NCI-H2196 (cell line): ENCODE data around the gene KAZN.
"Not testable (repeated sequence)": the region's sequence is repeated elsewhere in the genome, so short reads cannot be mapped to it uniquely, and the experiment has no call there.

Experiments used
- DNase-seq: peaks from one replicate; lab custom pipeline; 2025; ENCODE audit not compliant: unreplicated experiment; lab: John Stamatoyannopoulos, UW

The KAZN gene

DNA sequence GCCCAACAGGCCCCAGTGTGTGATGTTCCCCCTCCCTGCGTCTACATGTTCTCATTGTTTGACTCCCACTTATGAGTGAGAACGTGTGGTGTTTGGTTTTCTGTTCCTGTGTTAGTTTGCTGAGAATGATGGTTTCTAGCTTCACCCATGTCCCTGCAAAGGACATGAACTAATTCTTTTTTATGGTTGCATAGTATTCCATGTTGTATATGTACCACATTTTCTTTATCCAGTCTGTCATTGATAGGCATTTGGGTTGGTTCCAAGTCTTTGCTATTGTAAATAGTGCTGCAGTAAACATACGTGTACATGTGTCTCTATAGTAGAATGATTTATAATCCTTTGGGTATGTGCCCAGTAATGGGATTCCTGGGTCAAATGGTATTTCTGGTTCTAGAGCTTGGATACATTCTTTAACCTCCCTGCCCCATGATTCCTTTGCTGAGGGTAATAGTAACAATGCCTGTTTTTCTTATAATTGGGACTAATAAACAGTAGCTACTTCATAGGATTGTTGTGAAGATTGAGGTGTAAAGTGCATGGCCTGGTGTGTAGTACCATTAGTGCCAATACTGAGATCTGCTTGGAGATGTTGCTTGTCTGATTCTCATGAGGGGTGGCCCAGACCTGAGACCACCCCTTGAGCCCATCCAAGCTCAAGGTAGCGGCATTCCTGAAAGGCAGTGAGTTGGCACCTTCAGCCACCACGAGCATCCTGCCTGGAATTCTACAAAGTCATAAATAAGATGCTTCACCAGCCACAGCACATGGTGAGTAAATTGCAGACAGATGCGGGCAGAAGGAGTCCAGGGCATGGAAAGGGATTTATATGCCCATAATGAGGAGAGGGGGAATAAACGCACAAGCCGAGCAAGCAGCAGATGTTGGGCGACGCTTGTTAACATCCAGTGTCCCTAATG, 365.6 kb downstream of the KAZN start:
- not testable (repeated sequence) for DNase-seq

DNA sequence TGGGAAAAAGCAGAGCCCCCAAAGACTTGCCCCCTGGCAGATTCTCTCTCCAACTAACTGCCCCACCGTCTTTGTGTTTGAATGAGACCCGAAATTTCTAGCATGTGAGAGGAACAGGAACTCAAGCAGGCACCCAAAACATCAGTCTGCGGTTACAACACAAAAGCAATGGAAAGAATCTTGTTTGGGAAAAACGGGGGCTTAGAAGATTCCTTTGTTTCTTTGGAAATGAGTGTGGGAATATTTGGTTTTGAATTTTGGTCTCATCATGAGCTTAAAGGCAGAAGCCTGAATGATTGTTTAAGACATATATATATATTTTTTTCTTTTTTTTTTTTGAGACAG, 366.2 kb downstream of the KAZN start:
- no peak for DNase-seq

DNA sequence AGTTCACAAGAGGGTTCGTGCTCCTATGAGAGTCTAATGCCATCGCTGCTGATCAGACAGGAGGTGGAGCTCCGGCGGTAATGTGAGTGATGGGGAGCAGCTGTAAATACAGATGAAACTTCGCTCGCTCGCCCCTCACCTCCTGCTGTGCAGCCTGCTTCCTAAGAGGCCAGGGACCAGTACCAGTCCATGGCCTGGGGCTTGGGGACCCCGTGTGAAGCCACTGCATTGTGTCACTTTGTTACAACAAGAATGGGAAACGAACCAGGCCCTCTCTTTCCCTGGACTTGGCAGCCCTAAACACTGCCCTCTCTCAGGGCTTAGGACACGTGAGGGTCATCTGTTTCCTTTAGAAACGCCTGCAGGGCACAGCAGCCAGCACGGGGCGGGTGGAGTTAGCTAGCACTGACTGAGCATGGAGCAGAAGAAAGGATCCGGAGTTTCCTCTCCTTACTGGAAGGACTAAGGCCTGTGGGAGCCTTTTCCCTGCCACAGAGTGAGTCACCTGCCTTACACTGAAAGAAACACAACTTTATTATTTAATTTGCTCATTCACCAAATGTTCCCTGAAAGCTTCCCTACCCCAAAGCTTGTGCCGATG, 369.9 kb downstream of the KAZN start:
- no peak for DNase-seq

DNA sequence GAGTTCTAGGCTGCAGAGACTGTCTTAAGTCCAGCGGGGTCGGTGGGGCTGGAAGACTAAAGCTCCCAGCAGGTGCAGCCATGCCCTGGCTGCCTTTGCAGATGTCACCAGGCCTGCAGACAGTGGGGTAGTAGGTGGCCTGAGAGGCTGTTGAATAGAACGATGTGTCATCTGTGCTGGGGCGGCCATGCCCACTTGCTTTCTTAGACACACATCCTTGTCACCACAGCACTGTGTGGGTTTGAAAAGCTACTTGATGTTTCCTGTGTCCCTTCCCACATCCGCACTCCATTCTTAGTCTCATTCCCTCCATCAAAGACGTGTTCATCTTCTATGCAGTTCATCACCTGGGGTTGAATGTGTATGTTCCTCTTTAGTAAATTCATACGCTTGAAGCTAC, 370.5 kb downstream of the KAZN start:
- no peak for DNase-seq

DNA sequence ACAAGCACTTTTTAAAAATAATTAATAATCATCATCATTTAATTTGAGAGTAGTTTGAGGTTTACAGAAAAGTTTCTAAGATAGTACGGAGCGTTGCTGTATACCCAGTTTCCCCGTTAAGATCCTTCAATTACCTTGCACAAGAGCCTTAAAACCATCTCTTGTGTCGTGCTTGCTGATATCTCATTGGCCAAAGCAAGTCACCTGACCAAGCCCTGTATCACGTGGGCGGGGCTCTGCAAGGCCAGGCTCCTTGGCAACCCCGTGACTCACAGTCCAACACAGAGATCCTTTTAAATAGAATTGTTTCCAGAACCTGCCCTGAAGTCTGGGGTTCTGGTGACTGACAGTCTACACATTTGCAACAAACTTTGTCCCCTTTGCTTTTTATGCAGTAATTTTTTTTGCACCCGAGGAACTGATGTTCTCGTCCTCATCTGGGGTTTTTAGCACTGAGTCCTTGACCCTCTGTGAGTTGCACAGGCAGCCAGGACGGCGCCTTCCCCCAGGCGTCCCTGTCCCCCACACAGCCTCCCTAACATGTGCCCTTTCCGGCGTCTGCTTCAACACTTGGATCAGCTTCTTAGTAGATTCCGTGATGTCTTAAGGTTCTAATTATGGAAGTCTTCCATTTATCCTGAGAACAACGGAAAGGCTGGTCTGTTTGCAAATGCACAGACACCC, 371.8 kb downstream of the KAZN start:
- DNase-seq: peak; percentile 51

DNA sequence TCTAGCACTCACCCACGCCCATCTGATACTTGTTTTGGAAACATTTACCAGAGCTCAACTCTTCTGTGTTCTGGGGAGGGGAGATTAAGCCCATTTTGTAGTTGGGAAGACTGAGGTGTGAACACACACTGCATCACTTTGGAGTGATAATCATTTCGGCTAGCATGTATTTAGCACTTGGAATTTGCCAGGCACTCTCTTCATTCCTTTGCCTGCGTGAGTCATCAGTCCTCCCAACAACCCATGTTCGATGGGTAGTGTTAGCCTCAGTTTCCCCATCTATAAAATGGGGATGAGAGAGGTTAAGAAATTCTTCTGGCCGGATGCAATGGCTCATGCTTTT, 372.3 kb downstream of the KAZN start:
- DNase-seq: no peak

DNA sequence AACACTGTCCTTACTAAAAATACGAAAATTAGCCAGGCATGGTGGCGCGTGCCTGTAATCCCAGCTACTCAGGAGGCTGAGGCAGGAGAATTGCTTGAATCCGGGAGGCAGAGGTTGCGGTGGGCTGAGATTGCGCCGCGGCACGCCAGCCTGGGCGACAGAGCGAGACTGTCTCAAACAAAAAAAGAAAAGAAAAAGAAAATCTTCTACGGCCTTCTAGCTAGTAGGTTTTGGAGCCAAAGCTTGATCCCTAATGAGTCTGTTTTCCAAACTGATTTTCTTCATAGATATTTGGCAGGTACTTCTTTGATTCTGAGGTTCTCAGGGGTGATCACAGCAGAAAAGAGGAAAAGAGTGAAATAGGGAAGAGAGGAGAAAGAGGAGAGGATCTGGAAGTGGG, 372.7 kb downstream of the KAZN start:
- DNase-seq: no peak

DNA sequence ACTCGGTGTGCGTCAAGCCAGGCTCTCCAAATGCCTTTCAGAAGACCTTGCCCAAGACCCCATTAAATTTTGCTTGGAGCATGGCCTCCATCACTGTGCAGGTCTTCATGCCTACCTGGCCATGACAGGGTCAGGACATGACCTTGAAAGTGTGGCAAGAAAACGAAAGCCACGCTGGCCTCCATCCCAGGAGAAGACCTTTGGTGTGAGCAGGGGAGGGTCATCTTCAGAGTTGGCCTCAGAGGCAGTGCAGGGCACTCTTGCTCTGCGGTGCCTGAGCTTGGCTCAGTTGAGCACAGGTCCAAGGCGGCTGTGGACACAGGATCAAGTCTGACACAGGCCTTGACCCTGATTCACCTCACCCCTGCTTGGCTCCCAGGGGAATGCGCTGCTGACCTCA, 373.6 kb downstream of the KAZN start:
- no peak for DNase-seq

DNA sequence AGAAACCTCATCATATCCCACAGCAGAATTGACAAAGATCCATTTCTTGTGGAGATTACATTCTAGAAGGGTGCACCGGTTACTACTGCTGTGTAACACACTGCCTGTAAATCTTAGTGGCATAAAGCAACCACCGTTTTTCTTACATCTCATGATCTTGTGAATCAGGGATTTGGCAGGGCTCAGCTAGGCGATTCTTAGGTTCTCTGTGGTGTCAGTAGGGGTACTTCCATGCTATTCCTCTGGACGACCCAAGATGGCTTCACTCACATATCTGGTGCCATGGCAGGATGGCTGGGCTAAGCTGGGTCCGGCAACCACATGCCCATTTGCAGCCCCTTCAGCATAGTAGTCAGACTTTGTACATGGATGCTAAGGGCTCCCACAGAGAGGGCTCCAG, 375.3 kb downstream of the KAZN start:
- DNase-seq: no peak

DNA sequence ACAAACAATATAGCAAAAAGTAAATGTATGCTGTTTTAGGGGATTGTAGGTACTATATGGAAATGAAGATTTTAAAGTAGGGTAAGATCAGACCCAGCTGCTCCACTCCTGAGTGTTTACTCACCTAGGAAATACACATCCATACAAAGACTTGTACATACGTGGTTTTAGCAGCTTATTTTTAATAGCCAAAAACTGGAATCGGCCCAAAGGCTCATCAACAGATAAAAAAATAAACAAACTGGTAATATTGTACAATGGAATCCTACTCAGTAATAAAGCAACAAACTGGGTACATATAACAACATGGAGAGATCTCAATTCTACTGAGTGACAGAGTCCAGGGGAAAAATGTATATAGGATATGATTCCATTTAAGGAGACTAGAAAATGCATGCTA, 375.9 kb downstream of the KAZN start:
- DNase-seq: no peak

DNA sequence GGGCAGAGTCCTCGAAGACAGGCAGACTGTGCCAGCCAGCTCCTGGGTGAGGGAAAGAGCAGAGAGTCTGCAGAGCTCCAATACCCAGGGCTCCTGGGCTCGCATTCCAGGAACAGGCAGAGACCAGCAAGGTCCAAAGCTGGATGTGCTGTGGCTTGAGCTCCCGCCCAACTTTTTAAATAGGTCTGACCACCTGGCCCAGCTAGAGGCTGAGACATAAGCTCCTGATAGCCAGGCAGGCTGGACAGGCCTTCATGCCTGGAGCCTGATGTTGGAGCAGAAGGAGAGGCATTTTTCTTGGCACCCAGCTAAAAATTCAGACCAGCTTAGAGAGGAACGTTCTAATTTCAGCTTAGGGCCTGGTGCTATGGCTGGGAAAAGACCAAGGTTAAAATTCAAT, 376.6 kb downstream of the KAZN start:
- DNase-seq: no peak

DNA sequence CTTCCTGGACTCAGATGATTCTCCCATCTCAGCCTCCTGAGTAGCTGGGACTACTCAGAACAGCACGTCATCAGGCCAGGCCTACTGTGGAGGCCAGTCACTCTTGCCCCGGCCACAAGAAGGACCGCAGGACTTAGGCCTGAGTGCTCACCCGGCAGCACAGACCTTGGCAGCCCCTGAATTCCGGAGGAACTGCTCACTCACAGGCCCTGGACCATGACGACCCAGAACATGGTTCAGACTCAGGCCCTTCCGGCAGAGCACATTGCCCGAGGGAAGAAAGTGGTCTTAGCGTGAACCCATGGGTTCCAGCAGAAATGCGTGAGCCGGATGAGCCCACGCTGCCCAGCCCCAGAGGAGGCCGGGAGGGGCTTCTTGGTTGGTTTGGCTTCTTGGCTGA, 377.8 kb downstream of the KAZN start:
- DNase-seq: no peak

DNA sequence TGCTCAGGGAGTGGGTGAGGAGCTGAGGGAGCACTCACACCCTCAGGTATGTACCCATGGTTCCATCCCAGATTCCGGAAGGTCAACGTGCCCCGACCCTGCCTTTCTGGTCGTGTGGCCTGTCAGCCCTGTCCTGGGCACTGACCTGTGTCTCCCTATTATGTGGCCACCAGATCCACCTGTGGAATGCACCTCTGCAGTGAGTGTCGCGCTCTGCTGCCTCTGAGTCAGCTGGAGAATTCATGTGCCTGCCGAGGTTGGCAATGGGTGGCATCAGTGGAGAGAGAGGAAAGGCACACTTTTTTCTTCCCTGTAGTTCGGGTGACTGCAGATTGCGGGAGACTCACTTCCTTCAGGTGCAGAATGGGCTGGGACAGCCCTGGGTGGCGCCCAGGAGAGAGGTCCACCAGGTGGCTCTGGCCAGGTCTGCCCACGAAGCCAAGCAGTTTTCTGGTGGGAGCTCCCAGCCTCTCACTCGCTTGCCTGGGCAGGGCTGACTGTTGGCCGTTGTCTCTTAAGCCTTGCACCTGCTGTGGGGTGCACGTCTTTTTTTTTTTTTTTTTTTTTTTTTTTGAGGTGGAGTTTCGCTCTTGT, 378.9 kb downstream of the KAZN start:
- DNase-seq: peak; percentile 19

DNA sequence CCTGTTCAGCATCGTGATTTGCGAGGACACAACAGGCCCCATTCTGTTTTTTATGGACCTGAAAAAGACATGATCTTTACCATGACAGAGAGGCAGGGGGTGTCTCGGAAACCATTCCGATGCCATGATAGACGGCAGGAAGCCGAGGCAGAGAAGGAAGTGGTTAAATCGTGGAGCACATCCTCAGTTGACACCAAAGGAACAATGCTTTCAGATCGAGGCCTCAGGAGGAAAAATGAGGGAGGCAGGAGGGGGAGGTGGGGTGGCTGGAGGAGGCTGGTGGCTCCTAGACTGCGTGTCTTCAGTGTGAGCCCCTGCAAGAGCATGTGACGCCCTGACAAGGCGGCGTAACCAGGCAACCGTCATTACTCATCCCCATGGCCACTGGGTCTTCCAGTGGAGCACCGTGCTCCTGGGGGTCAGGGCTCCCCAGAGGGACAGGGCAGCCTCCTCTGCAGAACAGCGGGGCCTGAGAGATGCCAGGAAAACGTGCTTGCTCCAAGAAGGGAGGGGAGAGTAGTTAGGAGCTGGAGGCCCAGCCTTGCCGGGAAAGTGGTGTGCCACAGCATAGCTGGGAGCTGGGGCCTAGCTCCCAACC, 382.2 kb downstream of the KAZN start:
- no peak for DNase-seq

DNA sequence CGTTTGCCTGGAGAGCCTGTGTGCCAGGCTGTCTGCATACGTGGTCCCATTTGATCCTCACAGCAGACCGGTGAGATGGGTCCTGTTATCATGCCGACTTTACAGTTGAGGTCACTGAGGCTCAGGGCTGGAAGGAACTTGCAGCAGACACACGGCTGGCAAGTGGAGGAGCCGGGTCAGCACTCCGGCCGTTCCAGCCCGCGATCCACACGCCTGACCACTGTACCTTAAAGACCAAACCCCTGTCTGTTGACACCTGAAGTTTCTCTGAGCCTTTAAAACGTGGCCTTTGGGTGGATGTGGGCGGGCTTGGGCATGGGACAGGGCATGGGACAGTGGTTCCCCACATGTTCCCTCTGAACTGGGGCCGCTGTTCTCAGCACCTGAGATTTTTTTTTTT, 383.5 kb downstream of the KAZN start:
- no peak for DNase-seq

DNA sequence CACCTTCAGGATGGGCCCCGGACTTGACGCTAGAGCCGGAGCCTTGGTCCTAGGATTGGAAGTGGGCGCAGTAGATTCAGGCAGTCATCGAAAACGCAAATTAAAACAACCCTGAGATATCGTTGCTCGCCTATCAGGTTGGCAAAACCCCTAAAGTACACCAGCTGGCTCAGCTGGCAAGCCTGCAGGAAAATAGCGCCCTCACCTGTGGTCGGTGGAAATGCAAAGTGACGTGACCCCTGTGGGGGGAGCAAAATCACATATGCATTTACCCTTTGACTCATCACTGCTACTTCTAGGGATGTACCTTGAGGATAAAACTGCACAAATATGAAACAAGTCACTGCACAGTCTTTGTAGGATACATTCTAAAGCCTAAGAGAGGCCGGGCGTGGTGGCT, 384.8 kb downstream of the KAZN start:
- no peak for DNase-seq

DNA sequence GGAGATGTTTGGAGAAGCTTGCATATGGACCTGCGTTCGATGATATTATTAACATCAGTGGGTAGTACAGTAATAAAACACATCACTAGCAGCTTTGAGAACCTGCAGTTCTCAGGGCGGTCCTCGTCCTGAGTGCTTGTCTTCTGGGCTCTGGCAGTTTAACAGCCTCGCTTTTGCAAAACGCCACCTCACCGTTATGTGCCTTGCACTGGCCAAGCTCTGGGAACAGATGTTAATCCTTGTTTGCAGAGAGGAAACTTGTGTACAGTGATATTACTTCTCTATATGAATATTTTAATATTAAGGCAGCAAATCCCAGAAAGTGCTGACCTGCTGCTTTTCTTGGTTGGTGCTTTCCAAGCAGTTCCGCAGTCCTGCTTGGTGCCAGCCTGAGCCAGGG, 387.7 kb downstream of the KAZN start:
- DNase-seq: no peak

DNA sequence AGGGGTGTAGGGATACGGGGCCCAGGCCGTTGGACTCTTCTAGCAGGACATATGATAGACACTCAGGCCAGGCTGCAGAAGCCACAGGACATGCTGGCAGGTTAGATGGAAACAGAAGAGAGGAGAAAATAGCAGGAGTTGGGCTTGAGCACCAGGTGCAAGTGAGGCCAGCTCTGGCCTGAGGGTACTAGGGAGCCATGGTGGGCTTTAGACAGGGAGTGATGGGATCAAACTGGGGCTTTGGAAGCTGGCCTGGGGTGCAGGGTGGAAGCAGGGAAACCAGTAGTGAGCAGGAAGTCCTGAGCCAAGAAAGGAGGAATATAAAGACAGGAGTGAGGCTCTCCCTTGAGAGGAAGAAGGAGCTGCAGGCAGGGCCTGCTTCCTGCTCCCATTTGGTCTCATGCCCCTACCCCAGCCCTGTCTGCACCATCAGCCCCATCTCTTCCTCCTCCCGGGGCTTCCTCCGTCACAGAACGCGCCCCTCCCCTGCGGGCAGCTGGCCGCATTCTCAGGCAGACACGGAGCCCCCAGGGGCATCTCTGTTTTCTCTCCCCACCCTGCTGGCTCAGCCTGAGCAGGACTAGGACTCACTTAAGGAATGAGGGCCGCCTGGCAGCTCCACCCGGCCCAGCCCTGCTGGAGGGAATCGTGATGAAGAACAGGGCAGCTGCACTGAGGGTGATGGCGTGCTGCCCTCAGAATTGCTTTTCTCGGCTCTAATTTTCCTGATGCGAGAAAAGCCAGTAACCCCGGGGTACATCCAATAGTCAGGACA, 389.5 kb downstream of the KAZN start:
- DNase-seq: no peak

DNA sequence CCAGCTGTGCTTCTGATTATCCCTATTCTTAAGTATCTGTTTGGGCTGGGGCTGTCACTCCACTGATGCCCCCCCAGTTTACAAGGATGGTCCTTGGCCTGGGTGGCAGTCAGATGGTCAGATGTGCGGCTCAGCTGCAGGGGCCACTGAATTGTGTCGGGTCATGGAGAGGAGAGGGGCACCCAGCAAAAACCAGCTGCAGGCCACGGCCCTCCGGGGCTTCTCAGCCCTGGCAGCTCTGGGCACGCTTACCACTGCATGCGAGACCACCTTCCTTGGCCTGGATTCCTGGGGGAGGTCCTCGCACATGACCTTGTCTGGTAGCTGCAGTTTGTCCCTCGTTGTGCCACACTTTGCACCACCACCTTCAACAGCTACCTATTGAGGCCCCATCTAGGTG, 390.2 kb downstream of the KAZN start:
- DNase-seq: no peak

DNA sequence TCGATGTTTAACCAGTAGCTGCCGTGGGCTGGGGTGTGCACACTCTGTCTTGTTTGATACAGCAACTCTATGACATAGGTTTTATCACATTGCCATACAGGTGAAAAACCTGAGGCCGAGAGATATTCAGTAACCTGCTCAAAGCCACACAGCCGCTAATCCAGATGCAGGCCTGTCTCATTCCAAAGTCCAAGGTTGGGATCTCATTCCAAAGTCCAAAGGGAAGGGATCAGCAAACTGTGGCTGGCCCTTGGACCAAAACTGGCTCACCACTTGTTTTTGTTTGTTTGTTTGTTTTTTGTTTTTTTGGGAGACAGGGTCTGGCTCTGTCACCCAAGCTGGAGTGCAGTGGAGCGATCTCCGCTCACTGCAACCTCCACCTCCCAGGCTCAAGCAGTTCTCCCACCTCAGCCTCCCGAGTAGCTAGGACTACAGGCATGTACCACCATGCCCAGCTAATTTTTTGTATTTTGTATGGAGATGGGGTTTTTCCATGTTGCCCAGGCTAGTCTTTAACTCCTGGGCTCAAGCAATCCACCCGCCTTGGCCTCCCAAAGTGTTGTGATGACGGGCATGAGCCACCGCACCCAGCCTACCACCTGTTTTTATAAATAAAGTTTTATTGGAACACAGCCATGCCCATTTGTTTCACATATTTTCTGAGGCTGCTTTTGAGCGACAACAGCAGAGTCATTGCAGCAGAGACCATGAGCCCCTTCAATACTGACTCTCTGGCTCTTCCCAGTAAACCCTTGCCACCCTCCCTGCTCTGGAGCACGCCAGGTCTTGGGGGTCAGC, 391.6 kb downstream of the KAZN start:
- no peak for DNase-seq
